Liver (tissue), 9 donors: ENCODE results near the gene CMIP. TPM values are rescaled to one million over a fixed set of nuclear protein-coding genes. Genes with fewer than 3 reads are reported as not detected.

ENCODE experiments used
- DNase-seq: peaks from one replicate; pipeline ENCODE4 v3.0.0-alpha.2; 2017; ENCODE audit warnings: low spot score
- H3K27ac ChIP-seq, 2 donors: one replicate each; pipeline ENCODE4 v1.7.0; 2013; ENCODE audit warnings: inconsistent platforms in 2 of 2, low read length in 2 of 2, control low read depth in 1 of 2, low read depth in 1 of 2, mild to moderate bottlenecking in 1 of 2
- H3K27me3 ChIP-seq, 4 donors: one replicate each; pipeline versions ENCODE4 v1.6.1 to v1.7.0; 2013; ENCODE audit warnings: low read length in 3 of 4, inconsistent platforms in 1 of 4, mild to moderate bottlenecking in 1 of 4, moderate library complexity in 1 of 4; ENCODE audit not compliant: control insufficient read depth in 4 of 4, insufficient read depth in 4 of 4
- H3K36me3 ChIP-seq, 4 donors: one replicate each; pipeline versions ENCODE4 v1.6.1 to v1.7.0; 2013; ENCODE audit warnings: low read length in 3 of 4, mild to moderate bottlenecking in 3 of 4, low read depth in 1 of 4, moderate library complexity in 1 of 4; ENCODE audit not compliant: control insufficient read depth in 4 of 4, insufficient read depth in 3 of 4
- H3K4me1 ChIP-seq, 4 donors: one replicate each; pipeline versions ENCODE4 v1.6.1 to v1.7.0; 2013; ENCODE audit warnings: low read length in 3 of 4, mild to moderate bottlenecking in 3 of 4, moderate library complexity in 1 of 4; ENCODE audit not compliant: control insufficient read depth in 4 of 4, insufficient read depth in 4 of 4
- H3K4me3 ChIP-seq, 3 donors: one replicate each; pipeline versions ENCODE4 v1.6.1 to v1.7.0; 2013; ENCODE audit warnings: low read length in 3 of 3, control low read depth in 1 of 3, low read depth in 1 of 3, mild to moderate bottlenecking in 1 of 3
- H3K9ac ChIP-seq, 2 donors: one replicate each; pipeline ENCODE4 v1.7.0; 2013; ENCODE audit warnings: low read length in 2 of 2, mild to moderate bottlenecking in 2 of 2, moderate library complexity in 2 of 2, control low read depth in 1 of 2, low read depth in 1 of 2
- H3K9me3 ChIP-seq, 4 donors: one replicate each; pipeline versions ENCODE4 v1.6.1 to v1.7.0; 2013; ENCODE audit warnings: low read length in 3 of 4; ENCODE audit not compliant: control insufficient read depth in 4 of 4
- ATF3 ChIP-seq: IDR thresholded peaks from 2 replicates; pipeline ENCODE4 v1.6.1; 2016; ENCODE audit warnings: antibody characterized with exemption
- CTCF ChIP-seq: fragments of 150-350 bp; IDR thresholded peaks from 2 replicates; pipeline ENCODE4 v1.5.1; 2017; ENCODE audit warnings: improper control_type of control experiment, low read depth, low read length; ENCODE audit not compliant: missing input control
- EGR1 ChIP-seq, 2 donors: IDR thresholded peaks; 2 replicates each; pipeline ENCODE4 v1.6.1; 2016 to 2018; ENCODE audit warnings: antibody characterized with exemption in 2 of 2, low read depth in 2 of 2
- FOXA1 ChIP-seq: IDR thresholded peaks from 2 replicates; pipeline ENCODE4 v1.6.1; 2016; ENCODE audit warnings: antibody characterized with exemption
- FOXA2 ChIP-seq: IDR thresholded peaks from 2 replicates; pipeline ENCODE4 v1.6.1; 2016; ENCODE audit warnings: antibody characterized with exemption
- GABPA ChIP-seq, 2 donors: IDR thresholded peaks in 1 of 2; conservative IDR thresholded peaks in 1 of 2; 2 replicates each; pipeline ENCODE4 v1.6.1; 2016; ENCODE audit warnings: antibody characterized with exemption in 2 of 2, mild to moderate bottlenecking in 1 of 2, moderate library complexity in 1 of 2
- HNF4A ChIP-seq, 2 donors: conservative IDR thresholded peaks; 2 replicates each; pipeline ENCODE4 v1.6.1; 2016; ENCODE audit warnings: antibody characterized with exemption in 2 of 2, mild to moderate bottlenecking in 2 of 2
- HNF4G ChIP-seq: IDR thresholded peaks from 2 replicates; pipeline ENCODE4 v1.6.1; 2016; ENCODE audit warnings: antibody characterized with exemption
- MAX ChIP-seq: IDR thresholded peaks from 2 replicates; pipeline ENCODE4 v1.6.1; 2016; ENCODE audit warnings: antibody characterized with exemption
- NR2F2 ChIP-seq: IDR thresholded peaks from 2 replicates; pipeline ENCODE4 v1.6.1; 2016; ENCODE audit warnings: antibody characterized with exemption
- RAD21 ChIP-seq, 2 donors: IDR thresholded peaks; 2 replicates each; pipeline ENCODE4 v1.6.1; 2016; ENCODE audit warnings: antibody characterized with exemption in 2 of 2, mild to moderate bottlenecking in 2 of 2
- REST ChIP-seq: IDR thresholded peaks from 2 replicates; pipeline ENCODE4 v1.6.1; 2016; ENCODE audit warnings: antibody characterized with exemption, mild to moderate bottlenecking
- SP1 ChIP-seq: IDR thresholded peaks from 2 replicates; pipeline ENCODE4 v1.6.1; 2018; ENCODE audit warnings: antibody characterized with exemption, mild to moderate bottlenecking
- TAF1 ChIP-seq: conservative IDR thresholded peaks from 2 replicates; pipeline ENCODE4 v1.6.1; 2016; ENCODE audit warnings: antibody characterized with exemption, mild to moderate bottlenecking
- YY1 ChIP-seq: IDR thresholded peaks from 2 replicates; pipeline ENCODE4 v1.6.1; 2016; ENCODE audit warnings: antibody characterized with exemption, mild to moderate bottlenecking
- ZBTB33 ChIP-seq: IDR thresholded peaks from 2 replicates; pipeline ENCODE4 v1.6.1; 2016; ENCODE audit warnings: antibody characterized with exemption
- WGBS: extraction: QIAGEN DNeasy Blood & Tissue Kit; methylation state at CpG from one replicate; pipeline ENCODE4 v1.1.7; 2013; 5-methylcytosine and 5-hydroxymethylcytosine counted together
- polyA plus RNA-seq, 2 donors: library from polyadenylated mRNA; stranded (reverse) in 1 of 2; unstranded in 1 of 2; fragments of 200-250 nt in 1 of 2; fragments of >200 nt in 1 of 2; fragmentation: Nextera tagmentation in 1 of 2; extraction: Ambion mirVana in 1 of 2; gene quantifications; one replicate each; pipeline versions ENCODE4 v1.2.1 to v1.2.3, GENCODE V29; 2013 to 2015
- total RNA-seq, 2 donors: library from RNA; depleted of rRNA; stranded (reverse); fragments of >200 nt; gene quantifications; one replicate each; pipeline ENCODE4 v1.2.3, GENCODE V29; 2014
- donor health status: healthy.
- donor health status: healthy.
- donor health status: healthy.
- donor health status: healthy.
- donor health status: healthy.

CMIP gene
- total and polyA plus RNA-seq, 4 donors = 1.7 to 15.6 (median 10.1) TPM

- no peak for DNase-seq
- TF ChIP-seq SP1 (no peak), ATF3 (no peak), HNF4A (conservative IDR thresholded peaks at IDR 0.05) (no peak), ZBTB33 (no peak), TAF1 (no peak), YY1 (no peak), FOXA2 (no peak), EGR1 (IDR thresholded peaks at IDR 0.05; ENCODE audit: low read depth in 2 of 2) (no peak), HNF4G (no peak)
- Histone ChIP-seq H3K27me3 (no peaks in the 10 kb centered on the region), H3K36me3 (no peaks in the 10 kb centered on the region), H3K4me1 (peaks cover 3 to 22% (median 15%) of the 10 kb centered on the region in 4 donors), H3K4me3 (no peak overlapping the region), H3K9me3 (no peaks in the 10 kb centered on the region), H3K27ac (no peak overlapping the region), H3K9ac (no peak overlapping the region)
- 90% methylated on average over 8 of the region's 8 CpGs for WGBS
Measured at GRCh38 chr16:81560979-81561657, 116.5 kb downstream of the CMIP start.

GRCh38 chr16:81562174-81562849, 117.7 kb downstream of the CMIP start:
- Histone ChIP-seq H3K4me1 (peaks cover 3 to 22% (median 13%) of the 10 kb centered on the region in 4 donors), H3K27me3 (no peaks in the 10 kb centered on the region), H3K9ac (no peak overlapping the region), H3K4me3 (no peak overlapping the region), H3K9me3 (no peaks in the 10 kb centered on the region), H3K36me3 (no peaks in the 10 kb centered on the region), H3K27ac (no peak overlapping the region)
- no peak for DNase-seq
- 76% methylated on average over 8 of the region's 8 CpGs for WGBS
- no peak for TF ChIP-seq GABPA (IDR thresholded peaks at IDR 0.05 in 1 of 2, conservative IDR thresholded peaks at IDR 0.05 in 1 of 2)
- TF ChIP-seq RAD21 (IDR thresholded peaks at IDR 0.05) = no peak
- TF ChIP-seq REST = no peak
- TF ChIP-seq FOXA1 = no peak
- TF ChIP-seq YY1 = no peak
- no peak for TF ChIP-seq EGR1 (IDR thresholded peaks at IDR 0.05; ENCODE audit: low read depth in 2 of 2)
- no peak for TF ChIP-seq NR2F2
- no peak for TF ChIP-seq ZBTB33
- TF ChIP-seq FOXA2 = no peak
- no peak for TF ChIP-seq TAF1
- no peak for TF ChIP-seq HNF4A (conservative IDR thresholded peaks at IDR 0.05)
- TF ChIP-seq HNF4G = no peak
- no peak for TF ChIP-seq CTCF
- no peak for TF ChIP-seq MAX
- TF ChIP-seq ATF3 = no peak
